HG03139 (cell line): ENCODE measurements around the gene R3HDM1.
"Not testable (repeated sequence)": the region's sequence is repeated elsewhere in the genome, so short reads cannot be mapped to it uniquely, and the experiment has no call there.

Source experiments
- ATAC-seq: cut with Tn5 transposase; IDR thresholded peaks from one replicate; pipeline ENCODE4 v1.9.1; 2021; ENCODE audit not compliant: unreplicated experiment

The R3HDM1 gene

GRCh38 chr2:135638825-135639224 is 107.5 kb downstream of the R3HDM1 start:
- no peak for ATAC-seq

GRCh38 chr2:135641156-135642068 is 110.1 kb downstream of the R3HDM1 start:
- ATAC-seq: no peak

GRCh38 chr2:135647836-135648579 is 116.7 kb downstream of the R3HDM1 start:
- ATAC-seq: no peak

- ATAC-seq: no peak
Observed at GRCh38 chr2:135650721-135651120, 119.4 kb downstream of the R3HDM1 start.

- no peak for ATAC-seq
Observed at GRCh38 chr2:135651717-135652116, 120.4 kb downstream of the R3HDM1 start.

- not testable (repeated sequence) for ATAC-seq
Observed at GRCh38 chr2:135654239-135654638, 123.0 kb downstream of the R3HDM1 start.

GRCh38 chr2:135657806-135658582 is 126.7 kb downstream of the R3HDM1 start:
- ATAC-seq: no peak

GRCh38 chr2:135662088-135662487 is 130.8 kb downstream of the R3HDM1 start:
- no peak for ATAC-seq

- no peak for ATAC-seq
Observed at GRCh38 chr2:135663148-135663700, 131.9 kb downstream of the R3HDM1 start.

GRCh38 chr2:135664623-135665068 is 133.4 kb downstream of the R3HDM1 start:
- peak; percentile 75 for ATAC-seq

GRCh38 chr2:135667045-135667444 is 135.8 kb downstream of the R3HDM1 start:
- no peak for ATAC-seq

- ATAC-seq: no peak
Observed at GRCh38 chr2:135674453-135674852, 143.2 kb downstream of the R3HDM1 start.

GRCh38 chr2:135676031-135676430 is 144.7 kb downstream of the R3HDM1 start:
- ATAC-seq: no peak

- ATAC-seq: no peak
Observed at GRCh38 chr2:135679125-135679524, 147.8 kb downstream of the R3HDM1 start.

- ATAC-seq: no peak
Observed at GRCh38 chr2:135685361-135685760, 154.1 kb downstream of the R3HDM1 start.

GRCh38 chr2:135688978-135689377 is 157.7 kb downstream of the R3HDM1 start:
- ATAC-seq: no peak

GRCh38 chr2:135689679-135690078 is 158.4 kb downstream of the R3HDM1 start:
- no peak for ATAC-seq

GRCh38 chr2:135694711-135695110 is 163.4 kb downstream of the R3HDM1 start:
- ATAC-seq: no peak

GRCh38 chr2:135698838-135699237 is 167.6 kb downstream of the R3HDM1 start:
- ATAC-seq: no peak

GRCh38 chr2:135701442-135701841 is 170.2 kb downstream of the R3HDM1 start:
- no peak for ATAC-seq

GRCh38 chr2:135703300-135703699 is 172.0 kb downstream of the R3HDM1 start:
- ATAC-seq: no peak
